HepG2 (cell line): ENCODE measurements around the gene MRPL2. TPM values are rescaled to one million over a fixed set of nuclear protein-coding genes. Genes with fewer than 3 reads are reported as not detected.

Experiments used
- ATAC-seq: fragments of 200-7000 bp; cut with Tn5 transposase; 3 replicates; pipeline ENCODE4 v1.9.1; 2020; ENCODE audit warnings: mild to moderate bottlenecking, moderate library complexity
- BruUV-seq: library from RNA; stranded (reverse); fragments of 400-500 nt; replicated peaks from 2 replicates; lab custom pipeline; 2021; lab: Mats Ljungman, UMichigan
- CTCF ChIA-PET: fragments of 300-600 bp; formaldehyde crosslinking; extraction: SDS; loops from one replicate; lab custom pipeline; 2021; ENCODE audit warnings: low total read pairs, inconsistent platforms, low intra/inter-chr PET ratio; lab: Yijun Ruan, JAX
- POLR2A ChIA-PET: fragments of 350-600 bp; sonication (Branson Sonifier 250); formaldehyde crosslinking; loops from one replicate; lab custom pipeline; 2020; ENCODE audit warnings: antibody characterized with exemption, inconsistent platforms; lab: Yijun Ruan, JAX
- DNase-seq: peaks from one replicate; pipeline ENCODE4 v3.0.0-alpha.2; 2015; ENCODE audit warnings: low spot score
- FAIRE-seq: peaks from 3 replicates; lab custom pipeline; 2011; peaks lifted over from hg19 to GRCh38; lab: Jason Lieb, UNC
- H2AFZ ChIP-seq: one replicate; pipeline ENCODE4 v1.6.1; 2011; ENCODE audit warnings: low read length, inconsistent platforms
- H3K27ac ChIP-seq: fragments of 300-600 bp; 3 replicates; pipeline ENCODE4 v1.8.0; 2011; ENCODE audit warnings: mixed run types, mild to moderate bottlenecking, mixed read lengths, low read length, inconsistent platforms; ENCODE audit not compliant: insufficient read depth; ENCODE audit errors: extremely low read length
- H3K27me3 ChIP-seq, 2 experiments: fragments of 200-600 bp in 1 of 2; 2 replicates in 1 of 2; 3 replicates in 1 of 2; pipeline versions ENCODE4 v1.6.0 to v1.8.0; 2011; ENCODE audit warnings: low read length in 2 of 2, mild to moderate bottlenecking in 2 of 2, moderate library complexity in 2 of 2, inconsistent platforms in 1 of 2; ENCODE audit not compliant: insufficient read depth in 2 of 2, control insufficient read depth in 1 of 2
- H3K36me3 ChIP-seq, 2 experiments: fragments of 200-600 bp in 1 of 2; replicated peaks in 1 of 2; 2 replicates in 1 of 2; 3 replicates in 1 of 2; pipeline versions ENCODE4 v1.5.1 to v1.8.0; 2011; ENCODE audit warnings: low read length in 2 of 2, inconsistent platforms in 1 of 2; ENCODE audit not compliant: insufficient read depth in 2 of 2, control insufficient read depth in 1 of 2
- H3K4me1 ChIP-seq: 2 replicates; pipeline ENCODE4 v1.5.1; 2012; ENCODE audit warnings: low read length, inconsistent platforms; ENCODE audit not compliant: insufficient read depth
- H3K4me2 ChIP-seq: 2 replicates; pipeline ENCODE4 v1.6.0; 2011; ENCODE audit warnings: low read depth, low read length, inconsistent platforms
- H3K4me3 ChIP-seq, 3 experiments: fragments of 200-600 bp in 1 of 3; sonication (generic), shearing (Covaris generic) in 1 of 3; replicated peaks in 1 of 3; 2 replicates each; pipeline ENCODE4 v1.5.1; 2011 to 2016; ENCODE audit warnings: low read length in 3 of 3, inconsistent platforms in 2 of 3, low read depth in 2 of 3, mild to moderate bottlenecking in 2 of 3, control low read depth in 1 of 3, mixed read lengths in 1 of 3; ENCODE audit not compliant: insufficient read depth in 1 of 3
- H3K79me2 ChIP-seq: one replicate; pipeline ENCODE4 v1.6.1; 2011; ENCODE audit warnings: low read length, inconsistent platforms; ENCODE audit not compliant: insufficient read depth
- H3K9ac ChIP-seq: 2 replicates; pipeline ENCODE4 v1.6.0; 2011; ENCODE audit warnings: mild to moderate bottlenecking, low read depth, low read length, inconsistent platforms; ENCODE audit not compliant: insufficient read depth
- H3K9me3 ChIP-seq: 2 replicates; pipeline ENCODE4 v1.5.1; 2012; ENCODE audit warnings: mild to moderate bottlenecking, low read length
- H4K20me1 ChIP-seq: 2 replicates; pipeline ENCODE4 v1.6.0; 2011; ENCODE audit warnings: inconsistent platforms, mild to moderate bottlenecking, low read length, moderate library complexity; ENCODE audit not compliant: insufficient read depth
- CEBPB ChIP-seq: IDR thresholded peaks from 2 replicates; pipeline ENCODE4 v1.6.1; 2011; ENCODE audit warnings: low read depth, low read length, improper control_type of control experiment, borderline replicate concordance
- CEBPG ChIP-seq: IDR thresholded peaks from 2 replicates; pipeline ENCODE4 v1.6.1; 2016
- HDAC1 ChIP-seq: sonication (generic); formaldehyde crosslinking; IDR thresholded peaks from 2 replicates; pipeline ENCODE4 v1.5.1; 2020; ENCODE audit warnings: mild to moderate bottlenecking, missing genetic modification reagents
- PHF8 ChIP-seq: sonication (generic); formaldehyde crosslinking; IDR thresholded peaks from 2 replicates; pipeline ENCODE4 v1.5.0; 2020; ENCODE audit warnings: missing genetic modification reagents
- RBM39 ChIP-seq: fragments of 200-400 bp; formaldehyde crosslinking; IDR thresholded peaks from one replicate; pipeline ENCODE4 v1.6.1; 2018; ENCODE audit warnings: antibody characterized with exemption, mild to moderate bottlenecking, low read depth, low read length; ENCODE audit not compliant: poor library complexity, severe bottlenecking
- ZFX ChIP-seq: sonication (generic); formaldehyde crosslinking; IDR thresholded peaks from 2 replicates; pipeline ENCODE4 v1.4.0; 2020; ENCODE audit warnings: mild to moderate bottlenecking, low read depth, missing genetic modification reagents, moderate library complexity
- ZNF224 ChIP-seq: sonication (generic); formaldehyde crosslinking; IDR thresholded peaks from 2 replicates; pipeline ENCODE4 v1.5.0; 2020; ENCODE audit warnings: mild to moderate bottlenecking, missing genetic modification reagents
- WGBS: methylation state at CpG from one replicate; pipeline ENCODE4 v1.1.6; 2017; ENCODE audit warnings: low lambda C conversion rate; 5-methylcytosine and 5-hydroxymethylcytosine counted together
- in situ Hi-C: cut with HindIII; loops from 2 replicates; pipeline ENCODE4 v1.10.0; 2017; ENCODE audit warnings: low pct_unique_long_range_greater_than_20kb; ENCODE audit not compliant: extremely low pct_ligation_motif_present
- intact Hi-C: fragments of 100-400 bp; cut with micrococcal nuclease; formaldehyde crosslinking; loops from one replicate; pipeline ENCODE4 v1.10.0; 2022; ENCODE audit not compliant: unreplicated experiment
- polyA plus RNA-seq, 8 experiments: library from polyadenylated mRNA; depleted of rRNA in 3 of 8; stranded (reverse) in 7 of 8; unstranded in 1 of 8; fragments of >200 nt; fragmentation: Illumina TruSeq in 4 of 8; extraction: Trizol in 4 of 8; gene quantifications; 2 replicates each; pipeline versions ENCODE4 v1.2.1 to v1.2.3, GENCODE V29; 2011 to 2016; ENCODE audit warnings: low read depth in 4 of 8, missing spikeins in 1 of 8, mixed read lengths in 1 of 8; ENCODE audit not compliant: insufficient read depth in 1 of 8
- total RNA-seq, 5 experiments: library from RNA; depleted of rRNA; stranded (reverse); fragments of >200 nt; fragmentation: Illumina TruSeq; extraction: Trizol; gene quantifications; 2 replicates each; pipeline ENCODE4 v1.2.3, GENCODE V29; 2016; ENCODE audit warnings: low read depth in 1 of 5
- TF ChIP-seq, protein P1 (sequence below): sonication (generic); formaldehyde crosslinking; IDR thresholded peaks from 2 replicates; pipeline ENCODE4 v1.8.1; 2022; ENCODE audit warnings: low read depth, mild to moderate bottlenecking, missing genetic modification reagents
- TF ChIP-seq, protein P2 (sequence below): sonication (generic); formaldehyde crosslinking; IDR thresholded peaks from 2 replicates; pipeline ENCODE4 v1.5.0; 2020; ENCODE audit warnings: missing genetic modification reagents

The MRPL2 gene
- total and polyA plus RNA-seq, 2 of the 13 experiments (the other 11 are each of a cell fraction or from before 2014, with no cell fraction given): 56.8 to 65.6 TPM

DNA sequence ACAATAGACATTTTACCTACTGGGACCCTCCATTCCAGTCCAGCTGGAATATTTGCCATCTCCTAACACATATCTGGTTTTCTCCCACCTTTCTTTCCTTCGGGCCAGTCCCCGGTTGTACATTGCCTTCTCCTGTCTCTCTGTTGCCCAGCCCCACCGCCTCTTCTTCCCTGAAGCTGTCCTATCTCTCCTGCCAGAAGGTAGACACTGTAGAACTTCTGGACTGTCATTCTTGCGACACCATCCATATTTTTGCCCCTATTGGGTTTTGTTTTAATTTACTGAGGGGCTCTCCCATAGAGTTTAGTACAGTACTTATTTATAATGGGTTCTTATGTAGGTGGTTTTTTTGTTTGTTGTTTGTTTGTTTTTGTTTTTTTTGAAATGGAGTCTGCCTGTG lies 21.8 kb upstream of the MRPL2 start:
- no TSS peak for BruUV-seq
- no peaks in the 10 kb centered on the region for H3K9me3 ChIP-seq
- H3K79me2 ChIP-seq: peaks cover 88% of the 10 kb centered on the region

DNA sequence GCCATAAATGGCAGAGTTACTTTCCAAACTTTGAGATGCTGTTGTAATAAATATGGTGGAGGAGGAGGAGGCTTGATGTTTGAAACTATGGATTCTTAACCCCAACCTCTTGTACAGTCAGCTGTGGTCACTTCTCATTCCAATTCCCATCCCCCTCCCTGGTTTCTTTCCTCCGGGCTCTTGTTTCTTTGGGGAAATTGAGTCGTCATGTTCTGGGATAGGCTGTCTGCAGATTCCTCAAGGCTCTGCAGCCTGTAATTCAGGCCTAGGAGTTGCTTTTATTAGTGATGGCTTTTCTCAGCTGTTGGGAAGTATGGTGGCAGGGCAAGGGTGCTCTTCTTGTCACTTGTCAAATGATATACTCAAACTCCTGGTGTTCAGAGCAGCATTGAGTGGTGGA lies 19.5 kb upstream of the MRPL2 start:
- Histone ChIP-seq H3K27me3 (no peaks in the 10 kb centered on the region; a peak in 1 of 5 replicates), H3K9ac (peak overlapping the region; percentile 91; the same call in 1 of the 2 replicates), H3K79me2 (peaks cover 67% of the 10 kb centered on the region), H3K4me1 (peaks cover 67% of the 10 kb centered on the region), H3K36me3 (no peaks in the 10 kb centered on the region; a peak in 1 of 5 replicates), H3K9me3 (no peaks in the 10 kb centered on the region), H2AFZ (no peak overlapping the region), H4K20me1 (peaks cover 8% of the 10 kb centered on the region), H3K4me2 (peak overlapping the region; percentile 94), H3K27ac (peak overlapping the region; percentile 34), H3K4me3 (peak overlapping the region in 2 of 3 experiments; percentile 3 to 100; a peak in 1 of 6 replicates)
- FAIRE-seq (no peak), ATAC-seq (no peak), DNase-seq (no peak)
- in situ Hi-C loops: loop anchor here (5.0 to 10.0 kb wide), 2 partner anchors 46 to 64 kb away; no protein-coding TSS in a partner anchor
- ChIA-PET POLR2A (interaction anchor here (3.1 to 3.5 kb wide), 2 partner anchors 11 to 18 kb away, joined by 14 to 31 read pairs; no protein-coding TSS in a partner anchor), CTCF (no interaction called here)
- intact Hi-C loops: loop anchor here (2.0 kb wide), 1 partner anchor 64 kb away; no protein-coding TSS in a partner anchor
- BruUV-seq: TSS peak; percentile 49
- WGBS: 98% methylated on average over 2 of the region's 2 CpGs
- TF ChIP-seq, protein P1, sequence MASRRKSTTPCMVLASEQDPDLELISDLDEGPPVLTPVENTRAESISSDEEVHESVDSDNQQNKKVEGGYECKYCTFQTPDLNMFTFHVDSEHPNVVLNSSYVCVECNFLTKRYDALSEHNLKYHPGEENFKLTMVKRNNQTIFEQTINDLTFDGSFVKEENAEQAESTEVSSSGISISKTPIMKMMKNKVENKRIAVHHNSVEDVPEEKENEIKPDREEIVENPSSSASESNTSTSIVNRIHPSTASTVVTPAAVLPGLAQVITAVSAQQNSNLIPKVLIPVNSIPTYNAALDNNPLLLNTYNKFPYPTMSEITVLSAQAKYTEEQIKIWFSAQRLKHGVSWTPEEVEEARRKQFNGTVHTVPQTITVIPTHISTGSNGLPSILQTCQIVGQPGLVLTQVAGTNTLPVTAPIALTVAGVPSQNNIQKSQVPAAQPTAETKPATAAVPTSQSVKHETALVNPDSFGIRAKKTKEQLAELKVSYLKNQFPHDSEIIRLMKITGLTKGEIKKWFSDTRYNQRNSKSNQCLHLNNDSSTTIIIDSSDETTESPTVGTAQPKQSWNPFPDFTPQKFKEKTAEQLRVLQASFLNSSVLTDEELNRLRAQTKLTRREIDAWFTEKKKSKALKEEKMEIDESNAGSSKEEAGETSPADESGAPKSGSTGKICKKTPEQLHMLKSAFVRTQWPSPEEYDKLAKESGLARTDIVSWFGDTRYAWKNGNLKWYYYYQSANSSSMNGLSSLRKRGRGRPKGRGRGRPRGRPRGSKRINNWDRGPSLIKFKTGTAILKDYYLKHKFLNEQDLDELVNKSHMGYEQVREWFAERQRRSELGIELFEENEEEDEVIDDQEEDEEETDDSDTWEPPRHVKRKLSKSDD (CRISPR knock-in tag): no peak
- TF ChIP-seq ZFX (no peak), PHF8 (CRISPR knock-in tag) (no peak), HDAC1 (CRISPR knock-in tag) (no peak)

More for the DNA sequence above, 21.8 kb upstream of the MRPL2 start:
- POLR2A ChIA-PET: interaction anchor here (3.1 to 3.5 kb wide), 2 partner anchors 8 to 20 kb away, joined by 14 to 31 read pairs; no protein-coding TSS in a partner anchor
- no peaks in the 10 kb centered on the region; a peak in 1 of 5 replicates for H3K27me3 ChIP-seq
- no peak overlapping the region for H3K27ac ChIP-seq
- peaks cover 62% of the 10 kb centered on the region for H3K4me1 ChIP-seq
- CTCF ChIA-PET: no interaction called here
- no peak overlapping the region for H3K4me2 ChIP-seq
- no peak for ATAC-seq
- H3K9ac ChIP-seq: no peak overlapping the region
- TF ChIP-seq RBM39 (no peak), CEBPB (peak; percentile 71), ZNF224 (CRISPR knock-in tag) (0 out of 2 replicates have a peak, but pooled peaks have one; percentile 12), HDAC1 (CRISPR knock-in tag) (no peak), CEBPG (CRISPR knock-in tag) (peak; percentile 31; the same call in 1 of the 2 replicates)
- TF ChIP-seq, protein P2, sequence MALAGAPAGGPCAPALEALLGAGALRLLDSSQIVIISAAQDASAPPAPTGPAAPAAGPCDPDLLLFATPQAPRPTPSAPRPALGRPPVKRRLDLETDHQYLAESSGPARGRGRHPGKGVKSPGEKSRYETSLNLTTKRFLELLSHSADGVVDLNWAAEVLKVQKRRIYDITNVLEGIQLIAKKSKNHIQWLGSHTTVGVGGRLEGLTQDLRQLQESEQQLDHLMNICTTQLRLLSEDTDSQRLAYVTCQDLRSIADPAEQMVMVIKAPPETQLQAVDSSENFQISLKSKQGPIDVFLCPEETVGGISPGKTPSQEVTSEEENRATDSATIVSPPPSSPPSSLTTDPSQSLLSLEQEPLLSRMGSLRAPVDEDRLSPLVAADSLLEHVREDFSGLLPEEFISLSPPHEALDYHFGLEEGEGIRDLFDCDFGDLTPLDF (CRISPR knock-in tag): no peak
- no peak for DNase-seq
- intact Hi-C loops (no loop called here), in situ Hi-C loops (no loop called here)
- H2AFZ ChIP-seq: no peak overlapping the region
- no peak for FAIRE-seq
- no peak overlapping the region for H3K4me3 ChIP-seq
- peaks cover 8% of the 10 kb centered on the region for H4K20me1 ChIP-seq
- H3K36me3 ChIP-seq: no peaks in the 10 kb centered on the region; a peak in 1 of 5 replicates
- 93% methylated on average over 4 of the region's 4 CpGs for WGBS
